WTC11 (cell line): ENCODE measurements around the gene KLHL5. TPM values are rescaled to one million over a fixed set of nuclear protein-coding genes. Genes with fewer than 3 reads are reported as not detected.

Experiments
- ATAC-seq: fragments of 200-7000 bp; cut with Tn5 transposase; 2 replicates; pipeline ENCODE4 v1.10.0; 2021; ENCODE audit warnings: mild to moderate bottlenecking, moderate library complexity
- CTCF ChIA-PET: fragments of 300-600 bp; sonication (Branson Sonifier 250); formaldehyde crosslinking; loops from one replicate; lab custom pipeline; 2021; ENCODE audit warnings: antibody characterized with exemption; lab: Charles Lee
- POLR2A ChIA-PET: fragments of 350-600 bp; sonication (Branson Sonifier 250); formaldehyde crosslinking; loops from one replicate; lab custom pipeline; 2021; ENCODE audit warnings: antibody characterized with exemption; lab: Charles Lee
- DNase-seq: peaks from one replicate; pipeline ENCODE4 v3.0.0; 2021; ENCODE audit warnings: low spot score
- H3K27ac Mint-ChIP-seq: 2 replicates; pipeline ENCODE4 v1.8.0; 2021; ENCODE audit warnings: mixed read lengths
- H3K27me3 Mint-ChIP-seq: 2 replicates; pipeline ENCODE4 v1.8.0; 2021; ENCODE audit warnings: low read depth, mild to moderate bottlenecking, moderate library complexity, mixed read lengths
- H3K36me3 Mint-ChIP-seq: 2 replicates; pipeline ENCODE4 v1.8.0; 2021; ENCODE audit warnings: mixed read lengths
- H3K4me1 Mint-ChIP-seq: 2 replicates; pipeline ENCODE4 v1.8.0; 2022; ENCODE audit warnings: mixed read lengths
- H3K4me3 Mint-ChIP-seq: 2 replicates; pipeline ENCODE4 v1.8.0; 2021; ENCODE audit warnings: mild to moderate bottlenecking, moderate library complexity, mixed read lengths
- H3K9me3 Mint-ChIP-seq: 2 replicates; pipeline ENCODE4 v1.8.0; 2021; ENCODE audit warnings: mixed read lengths
- AFF4 ChIP-seq: sonication (generic); formaldehyde crosslinking; IDR thresholded peaks from 2 replicates; pipeline ENCODE4 v1.8.1; 2023; ENCODE audit warnings: mild to moderate bottlenecking, missing genetic modification reagents, borderline replicate concordance
- ATF6 ChIP-seq: sonication (generic); formaldehyde crosslinking; IDR thresholded peaks from 2 replicates; pipeline ENCODE4 v1.8.1; 2023; ENCODE audit warnings: mild to moderate bottlenecking, missing genetic modification reagents
- CREB1 ChIP-seq: sonication (generic); formaldehyde crosslinking; IDR thresholded peaks from 2 replicates; pipeline ENCODE4 v1.8.0; 2023; ENCODE audit warnings: mild to moderate bottlenecking, missing genetic modification reagents
- CREM ChIP-seq: sonication (generic); formaldehyde crosslinking; IDR thresholded peaks from 2 replicates; pipeline ENCODE4 v1.8.1; 2022; ENCODE audit warnings: mild to moderate bottlenecking, missing genetic modification reagents, moderate library complexity
- IRF2 ChIP-seq: sonication (generic); formaldehyde crosslinking; IDR thresholded peaks from 2 replicates; pipeline ENCODE4 v1.8.0; 2022; ENCODE audit warnings: low read depth, missing genetic modification reagents, borderline replicate concordance
- JAZF1 ChIP-seq: fragments of 250-450 bp; sonication (Bioruptor Pico); IDR thresholded peaks from 2 replicates; pipeline ENCODE4 v1.9.0; 2021; ENCODE audit warnings: moderate library complexity, mild to moderate bottlenecking, inconsistent platforms
- KAT7 ChIP-seq: sonication (generic); formaldehyde crosslinking; IDR thresholded peaks from 2 replicates; pipeline ENCODE4 v1.8.1; 2023; ENCODE audit warnings: missing genetic modification reagents, mild to moderate bottlenecking, borderline replicate concordance
- MXD4 ChIP-seq: fragments of 250-450 bp; sonication (Bioruptor Pico); IDR thresholded peaks from 2 replicates; pipeline ENCODE4 v1.8.0; 2021; ENCODE audit warnings: mild to moderate bottlenecking, moderate library complexity, borderline replicate concordance
- PRDM15 ChIP-seq: sonication (generic); formaldehyde crosslinking; IDR thresholded peaks from 2 replicates; pipeline ENCODE4 v1.8.0; 2022; ENCODE audit warnings: missing genetic modification reagents
- RORB ChIP-seq: fragments of 250-450 bp; sonication (Bioruptor Pico); IDR thresholded peaks from 2 replicates; pipeline ENCODE4 v1.9.0; 2021; ENCODE audit warnings: mild to moderate bottlenecking
- SMAD4 ChIP-seq: sonication (generic); formaldehyde crosslinking; IDR thresholded peaks from 2 replicates; pipeline ENCODE4 v1.8.0; 2022; ENCODE audit warnings: mild to moderate bottlenecking, missing genetic modification reagents
- USF1 ChIP-seq: sonication (generic); formaldehyde crosslinking; IDR thresholded peaks from 2 replicates; pipeline ENCODE4 v1.8.0; 2022; ENCODE audit warnings: mild to moderate bottlenecking, missing genetic modification reagents
- ZBTB43 ChIP-seq: sonication (generic); formaldehyde crosslinking; IDR thresholded peaks from 2 replicates; pipeline ENCODE4 v1.8.1; 2023; ENCODE audit warnings: mild to moderate bottlenecking, missing genetic modification reagents
- ZNF138 ChIP-seq: sonication (generic); formaldehyde crosslinking; conservative IDR thresholded peaks from 2 replicates; pipeline ENCODE4 v1.8.1; 2022; ENCODE audit warnings: mild to moderate bottlenecking, moderate library complexity, missing genetic modification reagents
- ZNF263 ChIP-seq: sonication (generic); formaldehyde crosslinking; IDR thresholded peaks from 2 replicates; pipeline ENCODE4 v1.8.1; 2022; ENCODE audit warnings: low read depth, mild to moderate bottlenecking, moderate library complexity, missing genetic modification reagents
- ZNF423 ChIP-seq: fragments of 250-450 bp; sonication (Bioruptor Pico); IDR thresholded peaks from 2 replicates; pipeline ENCODE4 v2.1.2; 2022; ENCODE audit warnings: mild to moderate bottlenecking, moderate library complexity
- ZNF671 ChIP-seq: fragments of 250-450 bp; sonication (Bioruptor Pico); IDR thresholded peaks from 2 replicates; pipeline ENCODE4 v1.8.0; 2021; ENCODE audit warnings: mild to moderate bottlenecking
- total RNA-seq: library from RNA; stranded (reverse); gene quantifications from 3 replicates; pipeline ENCODE4 v1.2.3, GENCODE V29; 2021
- TF ChIP-seq, protein P1 (sequence below): sonication (generic); formaldehyde crosslinking; IDR thresholded peaks from 2 replicates; pipeline ENCODE4 v1.8.0; 2023; ENCODE audit warnings: mild to moderate bottlenecking, missing genetic modification reagents

The KLHL5 gene
- total RNA-seq, 1 experiment from 2014 or later: 21.1 TPM

DNA sequence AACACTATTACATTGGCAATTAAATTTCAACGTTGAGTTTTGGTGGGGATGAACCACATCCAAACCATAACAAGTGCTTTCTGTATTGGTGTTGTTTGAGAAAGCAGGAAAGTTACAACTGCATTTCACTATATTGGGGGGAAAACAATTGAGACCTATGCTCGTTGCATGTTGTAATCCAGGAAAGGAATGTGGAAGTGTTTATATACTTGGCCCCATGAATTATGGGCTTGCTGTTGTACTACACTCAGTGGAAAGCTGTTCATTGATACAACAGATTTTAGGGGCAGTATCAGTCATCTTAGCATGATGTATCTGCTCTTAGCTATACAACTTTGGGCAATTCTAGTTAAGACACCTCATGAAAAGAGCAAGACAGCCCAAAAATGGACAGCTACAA lies 52.4 kb downstream of the KLHL5 start:
- ChIA-PET POLR2A (interaction anchor here (0.6 kb wide), 1 partner anchor 135 kb away, joined by 5 read pairs; no protein-coding TSS in a partner anchor), CTCF (no interaction called here)
- no peaks in the 10 kb centered on the region for H3K4me1 Mint-ChIP-seq
- TF ChIP-seq, protein P1, sequence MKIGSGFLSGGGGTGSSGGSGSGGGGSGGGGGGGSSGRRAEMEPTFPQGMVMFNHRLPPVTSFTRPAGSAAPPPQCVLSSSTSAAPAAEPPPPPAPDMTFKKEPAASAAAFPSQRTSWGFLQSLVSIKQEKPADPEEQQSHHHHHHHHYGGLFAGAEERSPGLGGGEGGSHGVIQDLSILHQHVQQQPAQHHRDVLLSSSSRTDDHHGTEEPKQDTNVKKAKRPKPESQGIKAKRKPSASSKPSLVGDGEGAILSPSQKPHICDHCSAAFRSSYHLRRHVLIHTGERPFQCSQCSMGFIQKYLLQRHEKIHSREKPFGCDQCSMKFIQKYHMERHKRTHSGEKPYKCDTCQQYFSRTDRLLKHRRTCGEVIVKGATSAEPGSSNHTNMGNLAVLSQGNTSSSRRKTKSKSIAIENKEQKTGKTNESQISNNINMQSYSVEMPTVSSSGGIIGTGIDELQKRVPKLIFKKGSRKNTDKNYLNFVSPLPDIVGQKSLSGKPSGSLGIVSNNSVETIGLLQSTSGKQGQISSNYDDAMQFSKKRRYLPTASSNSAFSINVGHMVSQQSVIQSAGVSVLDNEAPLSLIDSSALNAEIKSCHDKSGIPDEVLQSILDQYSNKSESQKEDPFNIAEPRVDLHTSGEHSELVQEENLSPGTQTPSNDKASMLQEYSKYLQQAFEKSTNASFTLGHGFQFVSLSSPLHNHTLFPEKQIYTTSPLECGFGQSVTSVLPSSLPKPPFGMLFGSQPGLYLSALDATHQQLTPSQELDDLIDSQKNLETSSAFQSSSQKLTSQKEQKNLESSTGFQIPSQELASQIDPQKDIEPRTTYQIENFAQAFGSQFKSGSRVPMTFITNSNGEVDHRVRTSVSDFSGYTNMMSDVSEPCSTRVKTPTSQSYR: no peak
- TF ChIP-seq PRDM15 (CRISPR knock-in tag) (no peak), MXD4 (CRISPR knock-in tag) (no peak), JAZF1 (CRISPR knock-in tag) (no peak), AFF4 (CRISPR knock-in tag) (no peak), CREB1 (CRISPR knock-in tag) (no peak), ZNF671 (CRISPR knock-in tag) (no peak), ZNF423 (CRISPR knock-in tag) (no peak), ZBTB43 (CRISPR knock-in tag) (no peak), USF1 (CRISPR knock-in tag) (no peak), CREM (CRISPR knock-in tag) (no peak), IRF2 (CRISPR knock-in tag) (no peak), KAT7 (CRISPR knock-in tag) (no peak), ATF6 (CRISPR knock-in tag) (no peak), ZNF138 (CRISPR knock-in tag) (no peak), ZNF263 (CRISPR knock-in tag) (no peak), RORB (CRISPR knock-in tag) (no peak), SMAD4 (CRISPR knock-in tag) (no peak)
- peaks cover 6% of the 10 kb centered on the region for H3K9me3 Mint-ChIP-seq
- H3K4me3 Mint-ChIP-seq: no peak overlapping the region
- no peaks in the 10 kb centered on the region for H3K27me3 Mint-ChIP-seq
- DNase-seq (no peak), ATAC-seq (no peak)
- no peak overlapping the region for H3K27ac Mint-ChIP-seq
- peaks cover 15% of the 10 kb centered on the region for H3K36me3 Mint-ChIP-seq
